Spleen (tissue), 11 donors: Measurements from ENCODE around the gene TCF3. TPM values are rescaled to one million over a fixed set of nuclear protein-coding genes. Genes with fewer than 3 reads are reported as not detected.

Experiments used
- polyA plus RNA-seq, 3 donors: library from polyadenylated mRNA; stranded (reverse); fragments of 200-250 nt; gene quantifications; one replicate each; pipeline ENCODE4 v1.2.1, GENCODE V29; 2013
- small RNA-seq, 4 donors: library from RNA; depleted of rRNA; stranded (forward); fragments of <200 nt; gene quantifications; one replicate each; pipeline ENCODE3, GENCODE V24; 2016
- total RNA-seq, 7 donors: library from RNA; depleted of rRNA in 3 of 7; stranded (reverse); fragments of >200 nt in 3 of 7; fragmentation: NEBNext Ultra II Directional in 4 of 7; extraction: Animal tissue kit (Norgen Biotek cat#: 25700) in 4 of 7; gene quantifications; one replicate each; pipeline versions ENCODE4 v1.1.0 to v1.2.1, GENCODE V29; 2016 to 2021
- donor health status: healthy with polysubstance abuse.
- donor health status: DM: no; HTN: no; CAD: no; lungs with moderate emphysema.
- donor health status: DM: no; HTN: no; CAD: no.
- donor health status: Bipolar disorder and iron deficiency.
- donor health status: healthy.
- donor health status: DM: no; HTN: no; CAD: no.
- donor health status: DM: yes; HTN: yes; CAD: no.

TCF3 gene
- total and polyA plus RNA-seq, 10 donors, result 79.2 to 135 (median 100) TPM

Small RNA genes lying within 50 kb of the gene (small RNA-seq; reads per million reads assigned to genes)
- gene AC005943.2, result 0 reads per million in 4 donors
- gene RN7SL477P, result 0 reads per million in 4 donors
- gene RNU6-1223P, result 0 reads per million in 4 donors

Other genes with a start within 250 kb of the TCF3 start
- 100 to 1,000 TPM in 3 of 7 donors, 10 to 100 TPM in 4; 43.8 to 137 (median 94.6) TPM for gene DAZAP1, start 245.0 kb downstream of the TCF3 start, total RNA-seq
- gene DAZAP1, start 245.0 kb downstream of the TCF3 start, polyA plus RNA-seq, result 100 to 1,000 TPM in 2 of 3 donors, 10 to 100 TPM in 1; 80.0 to 133 (median 106) TPM
- 1,000 to 10,000 TPM in 6 of 7 donors, 100 to 1,000 TPM in 1; 932 to 4,344 (median 1,309) TPM for gene RPS15, start 214.2 kb downstream of the TCF3 start, total RNA-seq
- 1,000 to 10,000 TPM; 4,275 to 5,849 (median 5,793) TPM for gene RPS15, start 214.2 kb downstream of the TCF3 start, polyA plus RNA-seq
- gene APC2, start 202.5 kb downstream of the TCF3 start, total RNA-seq, result under 1 TPM; 0.07 to 0.56 (median 0.20) TPM
- under 1 TPM; 0.02 to 0.29 (median 0.02) TPM for gene APC2, start 202.5 kb downstream of the TCF3 start, polyA plus RNA-seq
- gene C19orf25, start 173.4 kb downstream of the TCF3 start, total RNA-seq, result 10 to 100 TPM; 31.3 to 52.8 (median 40.3) TPM
- 10 to 100 TPM; 24.7 to 56.6 (median 38.8) TPM for gene C19orf25, start 173.4 kb downstream of the TCF3 start, polyA plus RNA-seq
- 1 to 10 TPM; 1.1 to 4.2 (median 1.8) TPM for gene PCSK4, start 162.3 kb downstream of the TCF3 start, total RNA-seq
- 1 to 10 TPM; 1.9 to 2.4 (median 2.0) TPM for gene PCSK4, start 162.3 kb downstream of the TCF3 start, polyA plus RNA-seq
- gene REEP6, start 161.4 kb downstream of the TCF3 start, total RNA-seq, result 1 to 10 TPM in 5 of 7 donors, under 1 TPM in 1, not detected in 1; 0.65 to 2.6 (median 1.6) TPM
- gene REEP6, start 161.4 kb downstream of the TCF3 start, polyA plus RNA-seq, result 1 to 10 TPM; 1.2 to 1.6 (median 1.5) TPM
- 1 to 10 TPM in 4 of 7 donors, under 1 TPM in 3; 0.26 to 2.0 (median 1.3) TPM for gene ADAMTSL5, start 139.6 kb downstream of the TCF3 start, total RNA-seq
- under 1 TPM; 0.13 to 0.42 (median 0.27) TPM for gene ADAMTSL5, start 139.6 kb downstream of the TCF3 start, polyA plus RNA-seq
- gene PLK5, start 128.5 kb downstream of the TCF3 start, total RNA-seq, result not detected
- gene PLK5, start 128.5 kb downstream of the TCF3 start, polyA plus RNA-seq, result under 1 TPM; 0.04 to 0.06 (median 0.06) TPM
- gene MEX3D, start 84.3 kb downstream of the TCF3 start, total RNA-seq, result 10 to 100 TPM in 1 of 7 donors, 1 to 10 TPM in 6; 5.4 to 11.7 (median 6.7) TPM
- 1 to 10 TPM in 2 of 3 donors, under 1 TPM in 1; 0.87 to 2.7 (median 2.0) TPM for gene MEX3D, start 84.3 kb downstream of the TCF3 start, polyA plus RNA-seq
- 10 to 100 TPM; 57.4 to 80.9 (median 74.3) TPM for gene MBD3, start 59.8 kb downstream of the TCF3 start, total RNA-seq
- 100 to 1,000 TPM in 1 of 3 donors, 10 to 100 TPM in 2; 62.2 to 177 (median 89.3) TPM for gene MBD3, start 59.8 kb downstream of the TCF3 start, polyA plus RNA-seq
- 100 to 1,000 TPM in 4 of 7 donors, 10 to 100 TPM in 3; 40.9 to 165 (median 129) TPM for gene UQCR11, start 47.2 kb downstream of the TCF3 start, total RNA-seq
- gene UQCR11, start 47.2 kb downstream of the TCF3 start, polyA plus RNA-seq, result 100 to 1,000 TPM in 2 of 3 donors, 10 to 100 TPM in 1; 93.4 to 153 (median 145) TPM
- gene ONECUT3, start 100.9 kb upstream of the TCF3 start, total RNA-seq, result not detected
- gene ONECUT3, start 100.9 kb upstream of the TCF3 start, polyA plus RNA-seq, result not detected
- gene ATP8B3, start 159.7 kb upstream of the TCF3 start, total RNA-seq, result 10 to 100 TPM in 1 of 7 donors, 1 to 10 TPM in 6; 5.4 to 10.1 (median 7.3) TPM
- 1 to 10 TPM; 1.9 to 3.9 (median 2.3) TPM for gene ATP8B3, start 159.7 kb upstream of the TCF3 start, polyA plus RNA-seq
- 10 to 100 TPM; 35.7 to 88.1 (median 59.2) TPM for gene REXO1, start 195.9 kb upstream of the TCF3 start, total RNA-seq
- gene REXO1, start 195.9 kb upstream of the TCF3 start, polyA plus RNA-seq, result 10 to 100 TPM; 13.4 to 52.3 (median 27.4) TPM
- gene KLF16, start 211.0 kb upstream of the TCF3 start, total RNA-seq, result 10 to 100 TPM; 12.9 to 39.0 (median 29.5) TPM
- gene KLF16, start 211.0 kb upstream of the TCF3 start, polyA plus RNA-seq, result 10 to 100 TPM in 1 of 3 donors, 1 to 10 TPM in 2; 7.1 to 19.5 (median 8.1) TPM
- gene ABHD17A, start 232.9 kb upstream of the TCF3 start, total RNA-seq, result 100 to 1,000 TPM in 2 of 7 donors, 10 to 100 TPM in 5; 73.4 to 104 (median 83.0) TPM
- 100 to 1,000 TPM in 1 of 3 donors, 10 to 100 TPM in 2; 80.4 to 107 (median 88.1) TPM for gene ABHD17A, start 232.9 kb upstream of the TCF3 start, polyA plus RNA-seq